GM12878 (cell line): ENCODE measurements around the gene NBEA. TPM values are rescaled to one million over a fixed set of nuclear protein-coding genes. Genes with fewer than 3 reads are reported as not detected.

Source experiments
- ATAC-seq: fragments of 200-7000 bp; cut with Tn5 transposase; 3 replicates; pipeline ENCODE4 v1.9.1; 2020; ENCODE audit warnings: mild to moderate bottlenecking, moderate library complexity
- BruUV-seq: library from RNA; stranded (reverse); fragments of 400-500 nt; replicated peaks from 2 replicates; lab custom pipeline; 2021; lab: Mats Ljungman, UMichigan
- CTCF ChIA-PET: fragments of 300-600 bp; sonication (Branson Sonifier 250); formaldehyde crosslinking; extraction: SDS; loops from one replicate; lab custom pipeline; 2021; ENCODE audit warnings: inconsistent platforms; lab: Yijun Ruan, JAX
- POLR2A ChIA-PET: fragments of 350-600 bp; formaldehyde crosslinking; extraction: SDS; loops from one replicate; lab custom pipeline; 2021; ENCODE audit warnings: inconsistent platforms; lab: Charles Lee
- RAD21 ChIA-PET: fragments of 300-600 bp; sonication (Branson Sonifier 250); formaldehyde crosslinking; loops from one replicate; lab custom pipeline; 2023; ENCODE audit warnings: antibody characterized with exemption; ENCODE audit not compliant: unreplicated experiment; lab: Charles Lee
- SMC1A ChIA-PET: fragments of 300-600 bp; sonication (Branson Sonifier 250); formaldehyde crosslinking; loops from one replicate; lab custom pipeline; 2023; ENCODE audit not compliant: unreplicated experiment, uncharacterized antibody; lab: Charles Lee
- DNase-seq: peaks from one replicate; pipeline ENCODE4 v3.0.0-alpha.2; 2011; ENCODE audit warnings: low read depth, low spot score
- FAIRE-seq: peaks from 3 replicates; lab custom pipeline; 2011; peaks lifted over from hg19 to GRCh38; lab: Jason Lieb, UNC
- H2AFZ ChIP-seq: 2 replicates; pipeline ENCODE4 v1.6.0; 2011; ENCODE audit warnings: low read depth, low read length, control low read depth; ENCODE audit not compliant: control insufficient read depth
- H3K27ac ChIP-seq: 2 replicates; pipeline ENCODE4 v1.5.1; 2011; ENCODE audit warnings: control low read depth; ENCODE audit not compliant: control insufficient read depth, insufficient read depth
- H3K27me3 ChIP-seq, 2 experiments: replicated peaks in 1 of 2; 2 replicates each; pipeline versions ENCODE4 v1.6.0 to v1.6.1; 2011; ENCODE audit warnings: low read length in 1 of 2; ENCODE audit not compliant: control insufficient read depth in 2 of 2, insufficient read depth in 2 of 2
- H3K36me3 ChIP-seq, 2 experiments: 2 replicates each; pipeline ENCODE4 v1.5.1; 2011; ENCODE audit warnings: low read length in 1 of 2; ENCODE audit not compliant: control insufficient read depth in 2 of 2, insufficient read depth in 2 of 2
- H3K4me1 ChIP-seq: 2 replicates; pipeline ENCODE4 v1.6.1; 2011; ENCODE audit warnings: mild to moderate bottlenecking, low read length, moderate library complexity, mixed read lengths; ENCODE audit not compliant: control insufficient read depth, insufficient read depth
- H3K4me2 ChIP-seq: 2 replicates; pipeline ENCODE4 v1.6.0; 2011; ENCODE audit warnings: control low read depth; ENCODE audit not compliant: control insufficient read depth, insufficient read depth
- H3K4me3 ChIP-seq: fragments of 200-600 bp; sonication (generic); 2 replicates; pipeline ENCODE4 v1.5.1; 2016
- H3K79me2 ChIP-seq: 2 replicates; pipeline ENCODE4 v1.6.0; 2011; ENCODE audit warnings: low read length; ENCODE audit not compliant: control insufficient read depth, insufficient read depth
- H3K9ac ChIP-seq: 2 replicates; pipeline ENCODE4 v1.8.0; 2011; ENCODE audit warnings: low read length, control low read depth, mixed read lengths; ENCODE audit not compliant: control insufficient read depth, insufficient read depth
- H3K9me3 ChIP-seq: replicated peaks from 3 replicates; pipeline ENCODE4 v1.5.1; 2011; ENCODE audit warnings: mild to moderate bottlenecking, low read length; ENCODE audit not compliant: control insufficient read depth, insufficient read depth
- H4K20me1 ChIP-seq: 2 replicates; pipeline ENCODE4 v1.6.0; 2011; ENCODE audit not compliant: control insufficient read depth, insufficient read depth
- BACH1 ChIP-seq: fragments of 450-650 bp; IDR thresholded peaks from 2 replicates; pipeline ENCODE4 v1.6.1; 2017; ENCODE audit warnings: mild to moderate bottlenecking, borderline replicate concordance
- BCL11A ChIP-seq: IDR thresholded peaks from 2 replicates; pipeline ENCODE4 v1.6.1; 2011; ENCODE audit warnings: low read depth, low read length
- EGR1 ChIP-seq, 2 experiments: IDR thresholded peaks; 1 replicate in 1 of 2; 2 replicates in 1 of 2; pipeline ENCODE4 v1.6.1; 2011 to 2012; ENCODE audit warnings: low read depth in 2 of 2, low read length in 2 of 2, borderline replicate concordance in 1 of 2, mild to moderate bottlenecking in 1 of 2, moderate library complexity in 1 of 2
- EZH2 ChIP-seq: IDR thresholded peaks from 2 replicates; pipeline ENCODE4 v1.6.1; 2012; ENCODE audit warnings: low read depth, mild to moderate bottlenecking, control low read depth, inconsistent platforms, low read length, borderline replicate concordance; ENCODE audit not compliant: control insufficient read depth
- NFIC ChIP-seq: IDR thresholded peaks from 2 replicates; pipeline ENCODE4 v1.6.1; 2012; ENCODE audit warnings: low read depth, mild to moderate bottlenecking, inconsistent platforms, low read length, moderate library complexity
- NFYA ChIP-seq: IDR thresholded peaks from 2 replicates; pipeline ENCODE4 v1.6.1; 2011; ENCODE audit warnings: low read depth, mild to moderate bottlenecking, low read length, improper control_type of control experiment, borderline replicate concordance
- PAX8 ChIP-seq: fragments of 450-650 bp; IDR thresholded peaks from 2 replicates; pipeline ENCODE4 v1.6.1; 2017; ENCODE audit warnings: mild to moderate bottlenecking, moderate library complexity
- POLR2AphosphoS5 ChIP-seq: IDR thresholded peaks from 2 replicates; pipeline ENCODE4 v1.6.1; 2011; ENCODE audit warnings: mild to moderate bottlenecking, low read length, inconsistent platforms
- RBBP5 ChIP-seq: fragments of 200-600 bp; sonication (generic); conservative IDR thresholded peaks from 2 replicates; pipeline ENCODE4 v1.6.1; 2016
- RUNX3 ChIP-seq: IDR thresholded peaks from 2 replicates; pipeline ENCODE4 v1.6.1; 2012; ENCODE audit warnings: low read length, inconsistent platforms
- SIN3A ChIP-seq: IDR thresholded peaks from 2 replicates; pipeline ENCODE4 v1.6.1; 2012; ENCODE audit warnings: low read depth, low read length, improper control_type of control experiment
- SMARCA5 ChIP-seq: fragments of 450-650 bp; IDR thresholded peaks from 2 replicates; pipeline ENCODE4 v1.6.1; 2017; ENCODE audit warnings: mild to moderate bottlenecking
- SMC3 ChIP-seq: IDR thresholded peaks from 2 replicates; pipeline ENCODE4 v1.6.1; 2011; ENCODE audit warnings: low read length, improper control_type of control experiment, borderline replicate concordance
- SP1 ChIP-seq: IDR thresholded peaks from one replicate; pipeline ENCODE4 v1.6.1; 2011; ENCODE audit warnings: low read depth, low read length
- TAF1 ChIP-seq: IDR thresholded peaks from 2 replicates; pipeline ENCODE4 v1.6.1; 2011; ENCODE audit warnings: mild to moderate bottlenecking, low read depth, low read length, borderline replicate concordance
- TARDBP ChIP-seq: IDR thresholded peaks from 2 replicates; pipeline ENCODE4 v1.6.1; 2016; ENCODE audit warnings: borderline replicate concordance
- YBX1 ChIP-seq: fragments of 450-650 bp; IDR thresholded peaks from 2 replicates; pipeline ENCODE4 v1.6.1; 2016; ENCODE audit warnings: antibody characterized with exemption
- ZNF24 ChIP-seq: fragments of 450-650 bp; IDR thresholded peaks from 2 replicates; pipeline ENCODE4 v1.6.1; 2017; ENCODE audit warnings: antibody characterized with exemption, mild to moderate bottlenecking
- ZNF384 ChIP-seq: IDR thresholded peaks from 2 replicates; pipeline ENCODE4 v1.6.1; 2012; ENCODE audit warnings: low read depth, mild to moderate bottlenecking, low read length, improper control_type of control experiment, borderline replicate concordance
- WGBS: methylation state at CpG from one replicate; pipeline ENCODE4 v1.1.6; 2016; ENCODE audit warnings: low lambda C conversion rate; ENCODE audit not compliant: insufficient replicate concordance, insufficient coverage; ENCODE audit errors: missing lambda C conversion rate; 5-methylcytosine and 5-hydroxymethylcytosine counted together
- in situ Hi-C: fragments of 300-500 bp; cut with MboI; formaldehyde crosslinking; loops from 9 replicates; pipeline ENCODE4 v1.14.3; 2018; ENCODE audit warnings: mixed read lengths
- intact Hi-C: fragments of 100-400 bp; cut with micrococcal nuclease; formaldehyde crosslinking; loops from one replicate; pipeline ENCODE4 v1.14.2; 2022; ENCODE audit not compliant: unreplicated experiment
- polyA plus RNA-seq, 11 experiments: library from polyadenylated mRNA; depleted of rRNA in 4 of 11; unstranded in 6 of 11; stranded (reverse) in 5 of 11; fragments of >200 nt; fragmentation: Nextera tagmentation in 4 of 11; fragmentation: Illumina TruSeq in 1 of 11; extraction: Ambion mirVana in 4 of 11; extraction: Trizol in 1 of 11; gene quantifications; 1 replicate in 1 of 11; 2 replicates in 10 of 11; pipeline versions ENCODE4 v1.2.1 to v1.2.3, GENCODE V29; 2011 to 2016; ENCODE audit warnings: inconsistent platforms in 2 of 11, missing spikeins in 2 of 11, low read depth in 1 of 11
- total RNA-seq, 4 experiments: library from RNA; depleted of rRNA in 3 of 4; stranded (reverse); fragments of >200 nt in 3 of 4; fragmentation: Illumina TruSeq in 1 of 4; extraction: Trizol in 1 of 4; gene quantifications; 2 replicates each; pipeline versions ENCODE4 v1.2.1 to v1.2.3, GENCODE V29; 2013 to 2021
- TF ChIP-seq, protein P1 (sequence below): fragments of 450-650 bp; IDR thresholded peaks from 2 replicates; pipeline ENCODE4 v1.6.1; 2016; ENCODE audit warnings: mild to moderate bottlenecking

Gene NBEA
- total and polyA plus RNA-seq, 10 of the 15 experiments (the other 5 are each of a cell fraction or from before 2014, with no cell fraction given), result 0.23 to 3.6 (median 0.55) TPM

DNA sequence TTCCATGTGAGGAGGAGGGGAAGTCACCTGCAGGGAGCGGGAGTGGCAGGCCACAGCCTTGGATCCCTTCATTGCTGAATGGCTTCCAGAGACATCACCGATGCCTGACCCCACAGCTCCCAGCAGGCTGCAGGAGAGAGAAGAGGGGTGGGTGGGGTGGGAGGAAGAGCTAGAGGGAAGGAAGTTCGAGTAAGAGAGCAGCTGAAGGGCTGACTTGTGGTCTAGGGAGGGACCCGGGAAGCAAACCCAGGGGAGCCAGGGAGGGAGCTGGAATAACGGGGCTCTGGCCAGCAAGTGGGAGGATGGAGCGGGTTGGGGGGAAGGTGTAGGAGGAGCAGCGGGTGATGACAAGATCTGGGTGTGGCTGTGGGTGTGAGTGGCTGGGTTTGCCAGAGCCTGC lies 764.2 kb downstream of the NBEA start:
- ChIA-PET SMC1A (no interaction called here), RAD21 (no interaction called here)

More for the DNA sequence above, 764.2 kb downstream of the NBEA start:
- intact Hi-C loops (no loop called here), in situ Hi-C loops (no loop called here)
- no peak for DNase-seq
- no peak overlapping the region for H3K27ac ChIP-seq
- H3K4me2 ChIP-seq, result no peak overlapping the region
- FAIRE-seq, result no peak
- H4K20me1 ChIP-seq, result no peaks in the 10 kb centered on the region
- ATAC-seq, result no peak
- no peaks in the 10 kb centered on the region for H3K36me3 ChIP-seq
- no peak overlapping the region for H3K9ac ChIP-seq
- ChIA-PET CTCF (no interaction called here), POLR2A (no interaction called here)
- 18% methylated on average over 7 of the region's 7 CpGs for WGBS
- H2AFZ ChIP-seq, result no peak overlapping the region
- TF ChIP-seq BACH1 (no peak), SMARCA5 (no peak), ZNF24 (no peak), POLR2AphosphoS5 (no peak), RUNX3 (no peak), EZH2 (no peak), RBBP5 (no peak), PAX8 (no peak), ZNF384 (no peak), TAF1 (no peak), NFIC (no peak), SIN3A (no peak), SP1 (no peak), EGR1 (IDR thresholded peaks at IDR 0.05; ENCODE audit: borderline replicate concordance in 1 of 2, low read depth in 2 of 2, low read length in 2 of 2) (no peak), YBX1 (no peak), SMC3 (no peak), NFYA (no peak), BCL11A (no peak), TARDBP (no peak)
- TF ChIP-seq, protein P1, sequence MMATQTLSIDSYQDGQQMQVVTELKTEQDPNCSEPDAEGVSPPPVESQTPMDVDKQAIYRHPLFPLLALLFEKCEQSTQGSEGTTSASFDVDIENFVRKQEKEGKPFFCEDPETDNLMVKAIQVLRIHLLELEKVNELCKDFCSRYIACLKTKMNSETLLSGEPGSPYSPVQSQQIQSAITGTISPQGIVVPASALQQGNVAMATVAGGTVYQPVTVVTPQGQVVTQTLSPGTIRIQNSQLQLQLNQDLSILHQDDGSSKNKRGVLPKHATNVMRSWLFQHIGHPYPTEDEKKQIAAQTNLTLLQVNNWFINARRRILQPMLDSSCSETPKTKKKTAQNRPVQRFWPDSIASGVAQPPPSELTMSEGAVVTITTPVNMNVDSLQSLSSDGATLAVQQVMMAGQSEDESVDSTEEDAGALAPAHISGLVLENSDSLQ, result no peak
- H3K79me2 ChIP-seq, result no peaks in the 10 kb centered on the region
- H3K9me3 ChIP-seq, result no peaks in the 10 kb centered on the region
- no peaks in the 10 kb centered on the region for H3K27me3 ChIP-seq
- no TSS peak for BruUV-seq
- H3K4me1 ChIP-seq, result no peaks in the 10 kb centered on the region
- no peak overlapping the region for H3K4me3 ChIP-seq
